Midbrain (tissue), 1 donor: ENCODE measurements around the gene YIPF6.
"Not testable (repeated sequence)": the region's sequence is repeated elsewhere in the genome, so short reads cannot be mapped to it uniquely, and the experiment has no call there.

ENCODE experiments used
- DNase-seq: peaks from one replicate; lab custom pipeline; 2025; lab: John Stamatoyannopoulos, UW

Gene YIPF6

GRCh38 chrX:68498508-68499379 lies at the start of gene YIPF6:
Gene YIPF6 (plus strand): TSS chrX:68499051. CDS start chrX:68499067, 16 bp downstream.
- peak; percentile 80 for DNase-seq

GRCh38 chrX:68451720-68452119 lies 47.1 kb upstream of the YIPF6 start:
- DNase-seq = no peak

- no peak for DNase-seq
These were observed 44.2 kb upstream of the YIPF6 start for GRCh38 chrX:68454476-68455150.

- no peak for DNase-seq
These were observed 43.7 kb upstream of the YIPF6 start for GRCh38 chrX:68455151-68455510.

- DNase-seq = no peak
These were observed 37.8 kb upstream of the YIPF6 start for GRCh38 chrX:68461093-68461492.

- DNase-seq = no peak
These were observed 37.3 kb upstream of the YIPF6 start for GRCh38 chrX:68461576-68461975.

- DNase-seq = no peak
These were observed 36.7 kb upstream of the YIPF6 start for GRCh38 chrX:68462197-68462596.

- DNase-seq = peak; percentile 23
These were observed 36.2 kb upstream of the YIPF6 start for GRCh38 chrX:68462653-68463052.

GRCh38 chrX:68463880-68464279 lies 35.0 kb upstream of the YIPF6 start:
- no peak for DNase-seq

GRCh38 chrX:68464796-68465195 lies 34.1 kb upstream of the YIPF6 start:
- no peak for DNase-seq

- DNase-seq = no peak
These were observed 17.9 kb upstream of the YIPF6 start for GRCh38 chrX:68480969-68481368.

GRCh38 chrX:68486198-68486597 lies 12.7 kb upstream of the YIPF6 start:
- not testable (repeated sequence) for DNase-seq

- no peak for DNase-seq
These were observed 11.6 kb upstream of the YIPF6 start for GRCh38 chrX:68487254-68487653.

GRCh38 chrX:68487924-68488323 lies 10.9 kb upstream of the YIPF6 start:
- DNase-seq = no peak

GRCh38 chrX:68488657-68489056 lies 10.2 kb upstream of the YIPF6 start:
- no peak for DNase-seq

GRCh38 chrX:68490644-68491043 lies 8.2 kb upstream of the YIPF6 start:
- no peak for DNase-seq

GRCh38 chrX:68492583-68492982 lies 6.3 kb upstream of the YIPF6 start:
- no peak for DNase-seq

- DNase-seq = not testable (repeated sequence)
These were observed 5.1 kb upstream of the YIPF6 start for GRCh38 chrX:68493776-68494175.

- DNase-seq = no peak
These were observed 775 bp upstream of the YIPF6 start for GRCh38 chrX:68498044-68498507.

GRCh38 chrX:68499543-68500504 lies 973 bp downstream of the YIPF6 start:
- no peak for DNase-seq

- DNase-seq = no peak
These were observed 5.2 kb downstream of the YIPF6 start for GRCh38 chrX:68503836-68504636.
